Spinal cord (tissue), 10 donors: ENCODE measurements around the gene DCAF12L1. TPM values are rescaled to one million over a fixed set of nuclear protein-coding genes. Genes with fewer than 3 reads are reported as not detected.

Experiments
- DNase-seq, 6 donors: peaks; one replicate each; pipeline versions ENCODE4 v3.0.0 to v3.0.0-alpha.2; 2013 to 2015; ENCODE audit warnings: low spot score in 6 of 6, low read depth in 4 of 6
- H3K27ac ChIP-seq: one replicate; pipeline ENCODE4 v1.5.1; 2013; ENCODE audit warnings: low read depth, low read length, control low read depth
- H3K27me3 ChIP-seq: one replicate; pipeline ENCODE4 v1.6.1; 2013; ENCODE audit warnings: low read length; ENCODE audit not compliant: control insufficient read depth, insufficient read depth
- H3K36me3 ChIP-seq: one replicate; pipeline ENCODE4 v1.6.1; 2013; ENCODE audit warnings: low read length; ENCODE audit not compliant: control insufficient read depth, insufficient read depth
- H3K4me1 ChIP-seq: one replicate; pipeline ENCODE4 v1.6.1; 2013; ENCODE audit warnings: low read length; ENCODE audit not compliant: control insufficient read depth, insufficient read depth
- H3K4me3 ChIP-seq: one replicate; pipeline ENCODE4 v1.5.1; 2013; ENCODE audit warnings: low read depth, low read length, control low read depth
- H3K9me3 ChIP-seq: one replicate; pipeline ENCODE4 v1.6.1; 2013; ENCODE audit warnings: low read length; ENCODE audit not compliant: control insufficient read depth, insufficient read depth
- WGBS: methylation state at CpG from one replicate; pipeline ENCODE4 v1.1.5; 2013; ENCODE audit warnings: missing lambda C conversion rate; ENCODE audit not compliant: insufficient coverage; 5-methylcytosine and 5-hydroxymethylcytosine counted together
- long read RNA-seq, 4 donors: transcript quantifications; one replicate each; lab custom pipeline, GENCODE V29; 2026
- polyA plus RNA-seq, 2 donors: library from polyadenylated mRNA; unstranded; fragments of 120-200 nt; gene quantifications; one replicate each; pipeline ENCODE4 v1.2.1, GENCODE V29; 2013; ENCODE audit not compliant: insufficient read length in 2 of 2
- total RNA-seq, 2 donors: library from RNA; depleted of rRNA in 1 of 2; stranded (reverse); fragments of 120-200 nt in 1 of 2; fragments of >200 nt in 1 of 2; gene quantifications; one replicate each; pipeline versions ENCODE4 v1.2.3 to v1.2.4, GENCODE V29; 2013 to 2014
- donor health status: healthy.

The DCAF12L1 gene
- under 1 TPM; 0.28 to 0.99 TPM for total RNA-seq
- polyA plus RNA-seq = under 1 TPM; 0.38 to 0.44 TPM
- long read RNA-seq, donor 1 = 0 reads
- long read RNA-seq, donor 2 = 0 reads
- long read RNA-seq, donor 3 = 0 reads
- long read RNA-seq, donor 4, partial matches to known transcripts = 0 of 1 reads
- long read RNA-seq, donor 4, other reads (novel, unspliced or antisense) = 0 of 1 reads

DNA sequence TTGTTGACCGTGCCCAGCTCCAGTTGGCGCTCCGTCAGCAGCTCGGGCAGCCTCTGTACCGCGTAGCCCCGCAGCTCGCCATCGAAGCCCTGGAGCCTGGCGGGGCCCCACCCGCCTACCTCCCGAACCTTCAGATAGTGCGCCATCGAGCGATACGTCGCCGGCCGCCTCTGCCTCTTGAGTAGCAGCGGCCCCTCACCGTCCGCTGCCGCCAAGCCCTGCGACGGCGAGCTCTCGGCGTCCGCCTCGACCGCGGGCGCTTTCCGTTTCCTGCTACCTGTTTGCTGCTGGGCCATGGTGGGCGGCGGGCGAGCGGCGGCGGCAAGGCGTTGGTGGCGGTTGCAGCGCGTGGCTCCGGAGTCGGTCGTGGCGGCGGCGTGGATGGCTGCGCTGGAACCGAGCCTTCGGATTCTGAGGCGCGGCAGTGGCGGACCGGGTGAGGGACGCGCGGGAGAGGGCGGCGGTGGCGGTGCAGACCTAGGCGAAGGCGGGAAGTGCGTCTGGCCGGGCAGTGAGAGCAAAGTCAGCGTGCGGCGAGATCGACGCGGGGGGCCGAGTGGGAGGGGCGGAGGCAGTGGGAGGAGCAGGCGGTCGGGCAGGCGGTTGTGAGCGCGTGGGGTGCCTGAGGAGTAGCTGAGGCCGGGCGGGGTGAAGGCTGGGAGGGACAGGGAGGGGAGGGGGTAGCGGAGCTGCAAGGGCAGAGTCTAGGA lies at the start of gene DCAF12L1:
Gene DCAF12L1 (minus strand): TSS at position 502 of the 710 bp plus-strand sequence. CDS start 206 bp downstream, at position 296.
- peaks cover 8% of the 10 kb centered on the region for H3K27me3 ChIP-seq

DNA sequence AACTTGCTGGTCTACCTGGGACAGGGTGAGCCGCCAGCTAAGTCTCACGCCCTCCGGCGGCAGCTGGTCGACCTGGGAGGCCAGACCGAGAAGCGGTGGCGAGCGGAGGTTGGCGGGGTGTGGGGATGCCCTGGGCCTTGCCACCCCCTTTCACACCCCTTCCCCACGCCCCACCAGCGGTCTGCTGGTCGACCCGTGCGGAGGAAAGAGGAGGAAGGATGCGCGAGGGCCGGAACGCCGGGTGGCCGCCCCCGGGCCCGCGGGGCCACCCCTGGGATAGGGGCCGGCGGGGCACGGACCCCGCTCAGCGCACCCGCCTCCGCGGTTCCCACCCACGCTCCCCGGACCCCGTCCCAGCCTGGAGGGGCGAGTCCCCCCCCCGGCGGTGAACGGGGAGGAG lies 28.3 kb upstream of the DCAF12L1 start:
- H3K27ac ChIP-seq = no peak overlapping the region
- no peaks in the 10 kb centered on the region for H3K4me1 ChIP-seq
- WGBS = 44% methylated on average over 24 of the region's 39 CpGs
- no peak for DNase-seq
- H3K4me3 ChIP-seq = no peak overlapping the region
- no peaks in the 10 kb centered on the region for H3K9me3 ChIP-seq
- no peaks in the 10 kb centered on the region for H3K27me3 ChIP-seq
- H3K36me3 ChIP-seq = no peaks in the 10 kb centered on the region

More for the DNA sequence above, at the start of gene DCAF12L1:
- Histone ChIP-seq H3K4me1 (peaks cover 4% of the 10 kb centered on the region), H3K27ac (no peak within 1 kb of the TSS), H3K36me3 (no peaks in the 10 kb centered on the region), H3K4me3 (no peak within 1 kb of the TSS), H3K9me3 (no peaks in the 10 kb centered on the region)
- 26% methylated on average over 82 of the region's 83 CpGs for WGBS
- peak in 3 of 6 donors; percentile 7 to 53 (median 44) for DNase-seq

DNA sequence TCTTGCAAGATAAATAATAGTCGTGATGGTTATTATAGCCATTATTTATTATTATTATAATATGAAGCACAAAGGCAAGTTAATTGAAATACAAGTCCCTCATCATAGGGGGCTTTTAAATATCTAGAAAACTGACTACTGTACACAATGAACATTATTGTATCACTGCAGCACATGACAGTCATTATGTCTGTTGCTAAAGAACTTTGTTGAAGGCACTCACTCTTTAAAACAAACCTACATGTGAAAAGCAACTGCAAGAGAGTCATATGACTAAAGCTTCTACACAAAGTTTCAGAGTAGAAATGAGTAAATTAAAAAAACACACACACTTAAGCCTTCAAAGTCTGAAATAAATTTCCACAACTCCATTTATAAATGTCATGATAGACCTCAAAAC lies 23.3 kb upstream of the DCAF12L1 start:
- Histone ChIP-seq H3K27ac (no peak overlapping the region), H3K4me1 (no peaks in the 10 kb centered on the region), H3K27me3 (no peaks in the 10 kb centered on the region), H3K4me3 (no peak overlapping the region), H3K9me3 (no peaks in the 10 kb centered on the region), H3K36me3 (no peaks in the 10 kb centered on the region)
- WGBS = no CpG with 5 or more reads among the region's 1 CpG
- no peak for DNase-seq

DNA sequence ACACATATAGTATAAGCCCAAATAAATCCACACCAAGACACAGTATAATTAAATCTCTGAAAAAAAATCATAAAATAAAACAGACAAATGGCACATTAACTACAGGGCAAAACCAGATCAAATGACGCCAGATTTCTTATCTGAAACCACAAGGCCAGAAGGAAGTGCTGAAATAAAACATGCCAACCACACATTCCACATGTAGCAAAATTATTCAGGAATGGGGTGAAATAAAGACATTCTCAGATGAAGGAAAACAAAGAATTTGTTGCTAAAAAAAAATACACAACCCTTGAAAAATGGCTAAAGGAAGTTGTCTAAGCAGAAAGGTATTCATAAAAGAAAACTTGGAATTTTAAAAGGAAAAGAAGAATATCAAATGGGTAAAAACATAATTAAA lies 4.5 kb upstream of the DCAF12L1 start:
- Histone ChIP-seq H3K4me1 (peaks cover 3% of the 10 kb centered on the region), H3K27ac (no peak overlapping the region), H3K27me3 (peaks cover 8% of the 10 kb centered on the region), H3K9me3 (no peaks in the 10 kb centered on the region), H3K36me3 (no peaks in the 10 kb centered on the region), H3K4me3 (no peak overlapping the region)
- WGBS = no CpG with 5 or more reads among the region's 1 CpG
- no peak for DNase-seq

DNA sequence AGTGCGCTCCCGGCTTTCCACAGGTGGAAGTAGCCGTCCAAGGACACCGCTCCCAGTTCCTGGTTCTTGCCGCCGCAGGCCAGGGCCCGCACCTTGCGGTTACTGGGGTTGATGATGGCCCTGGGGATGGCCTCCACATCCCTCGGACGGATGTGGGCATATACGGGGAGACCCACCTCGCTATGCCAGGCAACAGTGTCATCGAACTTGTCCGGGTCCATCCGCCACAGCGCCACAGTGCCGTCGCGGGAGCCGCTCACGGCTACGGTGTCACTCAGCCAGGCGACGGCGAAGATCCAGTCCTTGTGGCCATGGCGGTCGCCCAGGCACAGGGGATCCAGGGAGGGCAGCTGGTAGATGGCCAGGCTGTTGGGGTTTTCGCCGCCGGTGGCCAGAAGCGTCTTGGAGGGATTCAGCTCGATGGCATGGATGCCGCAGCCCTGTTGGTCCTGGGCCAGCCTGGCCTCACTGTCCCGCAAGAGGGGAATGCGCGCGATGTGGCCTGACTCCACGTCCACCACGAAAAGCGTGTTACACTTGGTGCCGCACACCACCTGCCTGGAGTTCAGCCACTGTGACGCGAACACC lies 795 bp downstream of the DCAF12L1 start:
- no peak overlapping the region for H3K4me3 ChIP-seq
- peaks cover 8% of the 10 kb centered on the region for H3K27me3 ChIP-seq
- H3K36me3 ChIP-seq = no peaks in the 10 kb centered on the region
- H3K27ac ChIP-seq = no peak overlapping the region
- peaks cover 4% of the 10 kb centered on the region for H3K4me1 ChIP-seq
- DNase-seq = no peak
- 68% methylated on average over 43 of the region's 43 CpGs for WGBS
- no peaks in the 10 kb centered on the region for H3K9me3 ChIP-seq

DNA sequence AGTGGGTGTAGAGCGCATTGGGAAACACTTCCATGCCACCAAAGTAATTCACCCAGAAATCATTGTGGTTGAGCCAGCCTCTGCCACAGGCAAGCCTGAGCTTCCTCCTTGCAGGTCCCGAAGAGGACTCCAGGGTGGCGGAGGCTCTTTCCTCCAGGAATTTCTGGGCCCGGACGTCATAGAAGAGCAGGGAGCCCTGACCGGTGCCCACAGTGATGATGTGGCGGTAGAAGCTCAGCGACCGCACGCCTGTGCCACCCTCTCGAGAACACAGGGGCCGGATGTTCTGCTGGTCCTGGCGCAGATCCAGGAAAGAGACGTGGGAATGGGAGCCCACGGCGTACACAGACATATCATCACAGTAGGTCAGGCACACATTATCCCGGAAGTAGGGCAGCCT lies 1.3 kb downstream of the DCAF12L1 start:
- Histone ChIP-seq H3K36me3 (no peaks in the 10 kb centered on the region), H3K27me3 (peaks cover 8% of the 10 kb centered on the region), H3K27ac (no peak overlapping the region), H3K9me3 (no peaks in the 10 kb centered on the region), H3K4me1 (peaks cover 4% of the 10 kb centered on the region), H3K4me3 (no peak overlapping the region)
- WGBS = 81% methylated on average over 17 of the region's 17 CpGs
- no peak for DNase-seq

DNA sequence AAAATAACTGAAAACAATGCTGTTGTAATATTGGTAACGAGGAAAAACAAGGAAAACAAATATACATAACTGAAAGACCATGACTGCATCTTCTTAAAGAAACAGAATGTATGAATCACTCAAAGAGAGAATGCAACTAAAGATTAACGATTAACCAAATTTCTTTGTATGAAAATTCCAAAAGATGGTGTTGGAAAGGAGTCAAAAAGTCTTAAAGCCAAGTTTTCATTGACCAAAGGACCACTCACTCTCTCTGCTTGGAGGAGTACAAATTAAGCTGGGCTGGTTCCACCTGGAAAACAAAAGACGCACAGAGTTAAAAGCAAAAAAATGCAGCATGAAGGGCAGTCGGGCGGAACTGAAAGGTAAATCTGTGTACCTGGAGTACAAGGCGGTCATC lies 1.8 kb downstream of the DCAF12L1 start:
- DNase-seq = no peak
- Histone ChIP-seq H3K9me3 (no peaks in the 10 kb centered on the region), H3K36me3 (no peaks in the 10 kb centered on the region), H3K4me1 (peaks cover 4% of the 10 kb centered on the region), H3K27ac (no peak overlapping the region), H3K27me3 (peaks cover 8% of the 10 kb centered on the region), H3K4me3 (no peak overlapping the region)
- 76% methylated on average over 4 of the region's 6 CpGs for WGBS

DNA sequence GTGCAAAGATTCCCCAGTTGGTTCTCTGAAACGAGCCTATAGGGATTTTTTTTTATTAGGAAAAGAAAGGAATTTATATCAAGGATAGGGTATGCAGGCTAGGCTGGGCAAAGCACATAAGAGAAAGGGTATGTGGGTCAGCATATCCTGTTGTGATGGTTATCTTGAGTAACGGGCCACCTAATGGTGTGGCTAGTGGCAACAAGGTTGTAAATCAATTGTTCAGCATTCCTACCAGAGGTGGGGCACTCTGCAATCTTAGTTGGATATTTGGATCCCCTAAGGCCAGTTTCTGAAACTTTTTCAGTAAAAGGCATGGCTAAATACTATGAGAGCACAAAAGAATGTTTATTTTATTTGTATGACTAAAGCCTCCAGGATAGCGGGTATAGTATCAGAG lies 42.7 kb downstream of the DCAF12L1 start:
- no peaks in the 10 kb centered on the region for H3K4me1 ChIP-seq
- WGBS = 64% methylated on average over 2 of the region's 3 CpGs

More for the DNA sequence above, 42.7 kb downstream of the DCAF12L1 start:
- Histone ChIP-seq H3K27ac (no peak overlapping the region), H3K4me3 (no peak overlapping the region), H3K27me3 (no peaks in the 10 kb centered on the region), H3K9me3 (no peaks in the 10 kb centered on the region), H3K36me3 (no peaks in the 10 kb centered on the region)
- DNase-seq = no peak
